M059J (cell line): Measurements from ENCODE around the gene CKAP5. TPM values are rescaled to one million over a fixed set of nuclear protein-coding genes. Genes with fewer than 3 reads are reported as not detected.

ENCODE experiments used
- DNase-seq: peaks from one replicate; pipeline ENCODE4 v3.0.0-alpha.2; 2012; ENCODE audit warnings: low read depth
- total RNA-seq: library from RNA; depleted of rRNA; stranded (reverse); fragments of >200 nt; shearing (Covaris generic); gene quantifications from 2 replicates; pipeline ENCODE4 v1.2.3, GENCODE V29; 2014

The CKAP5 gene
- total RNA-seq, 1 experiment from 2014 or later = 113 TPM

GRCh38 chr11:46766656-46767055, 79.4 kb downstream of the CKAP5 start:
- no peak for DNase-seq

- DNase-seq = no peak
These were observed 83.8 kb downstream of the CKAP5 start for GRCh38 chr11:46762248-46762647.

- DNase-seq = no peak
These were observed 84.3 kb downstream of the CKAP5 start for GRCh38 chr11:46761807-46762206.

GRCh38 chr11:46760429-46761128, 85.5 kb downstream of the CKAP5 start:
- no peak for DNase-seq

GRCh38 chr11:46759196-46759595, 86.9 kb downstream of the CKAP5 start:
- DNase-seq = no peak

- DNase-seq = no peak
These were observed 90.1 kb downstream of the CKAP5 start for GRCh38 chr11:46755962-46756361.

GRCh38 chr11:46747150-46747549, 98.9 kb downstream of the CKAP5 start:
- no peak for DNase-seq

GRCh38 chr11:46745995-46746394, 100.1 kb downstream of the CKAP5 start:
- no peak for DNase-seq

GRCh38 chr11:46745328-46745727, 100.8 kb downstream of the CKAP5 start:
- DNase-seq = no peak

- DNase-seq = no peak
These were observed 102.3 kb downstream of the CKAP5 start for GRCh38 chr11:46743693-46744339.

GRCh38 chr11:46743043-46743442, 103.0 kb downstream of the CKAP5 start:
- no peak for DNase-seq

- DNase-seq = no peak
These were observed 104.2 kb downstream of the CKAP5 start for GRCh38 chr11:46741600-46742484.

GRCh38 chr11:46738887-46739286, 107.2 kb downstream of the CKAP5 start:
- no peak for DNase-seq

GRCh38 chr11:46737699-46738098, 108.4 kb downstream of the CKAP5 start:
- DNase-seq = no peak

- DNase-seq = peak; percentile 27
These were observed 109.5 kb downstream of the CKAP5 start for GRCh38 chr11:46736615-46737014.

- DNase-seq = no peak
These were observed 109.9 kb downstream of the CKAP5 start for GRCh38 chr11:46736146-46736545.

- DNase-seq = no peak
These were observed 112.8 kb downstream of the CKAP5 start for GRCh38 chr11:46733234-46733633.

GRCh38 chr11:46731545-46731944, 114.5 kb downstream of the CKAP5 start:
- DNase-seq = no peak

- DNase-seq = no peak
These were observed 116.7 kb downstream of the CKAP5 start for GRCh38 chr11:46729110-46730027.

- no peak for DNase-seq
These were observed 117.4 kb downstream of the CKAP5 start for GRCh38 chr11:46728659-46729040.

GRCh38 chr11:46727952-46728658, 118.0 kb downstream of the CKAP5 start:
- no peak for DNase-seq
